GM15510 (cell line): ENCODE results near the gene BAIAP3.

Experiments
- POLR2A ChIP-seq: IDR thresholded peaks from 3 replicates; pipeline ENCODE4 v1.6.1; 2011; ENCODE audit warnings: borderline replicate concordance; ENCODE audit not compliant: insufficient read length; ENCODE audit errors: extremely low read depth

BAIAP3 gene

GRCh38 chr16:1331712-1332617 lies 1.5 kb upstream of the BAIAP3 start:
- TF ChIP-seq POLR2A = no peak

GRCh38 chr16:1332618-1333148 lies 762 bp upstream of the BAIAP3 start:
- TF ChIP-seq POLR2A = no peak

- no peak for TF ChIP-seq POLR2A
These were observed 632 bp downstream of the BAIAP3 start for GRCh38 chr16:1333854-1334700.

GRCh38 chr16:1334739-1335138 lies 1.3 kb downstream of the BAIAP3 start:
- TF ChIP-seq POLR2A = no peak

GRCh38 chr16:1335211-1335971 lies 1.9 kb downstream of the BAIAP3 start:
- TF ChIP-seq POLR2A = no peak

GRCh38 chr16:1335996-1336395 lies 2.6 kb downstream of the BAIAP3 start:
- no peak for TF ChIP-seq POLR2A

- no peak for TF ChIP-seq POLR2A
These were observed 3.2 kb downstream of the BAIAP3 start for GRCh38 chr16:1336619-1337018.

- no peak for TF ChIP-seq POLR2A
These were observed 4.0 kb downstream of the BAIAP3 start for GRCh38 chr16:1337486-1337885.

- TF ChIP-seq POLR2A = no peak
These were observed 4.8 kb downstream of the BAIAP3 start for GRCh38 chr16:1338119-1338730.

GRCh38 chr16:1338855-1339675 lies 5.6 kb downstream of the BAIAP3 start:
- no peak for TF ChIP-seq POLR2A

- no peak for TF ChIP-seq POLR2A
These were observed 7.5 kb downstream of the BAIAP3 start for GRCh38 chr16:1340730-1341494.

- no peak for TF ChIP-seq POLR2A
These were observed 8.3 kb downstream of the BAIAP3 start for GRCh38 chr16:1341495-1342420.
